Measurements from ENCODE around the gene ESR2.
"Not testable (repeated sequence)": the region's sequence is repeated elsewhere in the genome, so short reads cannot be mapped to it uniquely, and the experiment has no call there.

The ESR2 gene

DNA sequence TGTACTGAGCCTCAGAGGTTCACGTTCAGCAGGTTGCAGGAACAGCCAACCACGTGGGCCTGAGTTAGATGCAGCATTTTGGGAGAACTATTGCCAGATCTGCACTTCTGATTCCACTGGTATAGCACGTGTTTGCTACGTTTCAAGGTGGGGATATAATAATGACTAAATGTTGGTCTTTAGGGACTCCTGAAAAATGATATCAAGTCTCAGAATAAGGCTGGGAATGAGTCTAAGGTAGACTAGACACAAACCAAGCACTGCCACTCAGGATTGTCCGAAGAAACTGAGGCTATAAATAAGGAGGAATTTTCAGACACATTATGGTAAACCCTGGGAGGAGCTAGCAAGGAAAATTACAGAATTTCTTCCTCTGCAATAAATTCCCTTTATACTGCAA, 98.1 kb downstream of the ESR2 start:
- no peak for DNase-seq

DNA sequence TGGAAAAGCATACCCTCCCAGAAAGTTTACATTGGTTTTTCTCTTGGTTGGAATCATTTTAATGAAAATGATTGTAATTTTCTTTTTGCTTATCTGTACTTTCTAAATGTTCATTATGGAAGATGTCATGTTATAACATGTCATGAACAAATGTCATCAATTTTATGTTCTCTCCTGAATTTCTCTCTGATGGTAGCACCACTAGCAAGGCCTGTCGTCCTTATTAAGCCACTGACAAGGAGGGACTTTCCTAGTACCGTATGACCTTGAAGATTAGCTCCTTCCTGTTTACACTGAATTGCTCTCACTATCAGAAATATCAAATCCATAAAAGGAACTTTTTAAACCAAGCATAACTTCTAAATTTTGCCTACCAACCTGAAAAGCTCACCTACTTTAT, 99.0 kb downstream of the ESR2 start:
- DNase-seq: no peak

DNA sequence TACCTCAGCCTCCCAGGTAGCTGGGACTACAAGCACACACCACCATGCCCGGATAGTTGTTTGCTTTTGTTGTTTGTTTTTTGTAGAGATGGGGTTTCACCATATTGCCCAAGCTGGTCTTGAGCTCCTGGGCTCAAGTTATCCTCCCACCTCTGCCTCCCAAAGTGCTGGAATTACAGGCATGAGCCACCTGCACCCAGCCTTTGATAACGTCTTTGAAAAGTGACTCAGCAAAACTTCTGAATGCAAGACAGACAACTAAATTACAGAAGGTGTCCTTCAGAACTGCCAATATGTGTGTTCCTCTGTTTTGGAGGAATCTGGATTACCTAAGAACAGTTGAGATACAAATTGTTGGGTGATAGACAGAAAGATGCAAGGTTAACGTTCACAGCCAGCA, 99.8 kb downstream of the ESR2 start:
- DNase-seq: no peak

DNA sequence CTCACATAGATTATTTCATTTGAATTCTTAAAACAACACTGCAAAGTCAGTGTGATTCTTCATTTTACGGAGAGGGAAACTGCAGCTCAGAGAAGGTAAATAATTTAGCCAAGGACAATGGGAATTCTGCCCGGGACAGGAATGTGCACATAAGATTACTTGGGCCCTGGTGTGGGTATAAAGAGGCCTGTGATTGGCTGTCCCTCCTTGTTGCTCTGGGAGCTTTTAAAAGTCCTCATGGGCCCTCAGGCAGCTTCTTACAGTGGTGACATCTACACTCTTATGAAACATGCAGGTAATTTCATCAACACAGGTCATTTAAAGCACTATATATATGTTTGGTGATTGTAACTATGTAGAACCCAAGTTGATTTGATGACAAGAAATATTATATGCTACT, 100.3 kb downstream of the ESR2 start:
- no peak for DNase-seq

DNA sequence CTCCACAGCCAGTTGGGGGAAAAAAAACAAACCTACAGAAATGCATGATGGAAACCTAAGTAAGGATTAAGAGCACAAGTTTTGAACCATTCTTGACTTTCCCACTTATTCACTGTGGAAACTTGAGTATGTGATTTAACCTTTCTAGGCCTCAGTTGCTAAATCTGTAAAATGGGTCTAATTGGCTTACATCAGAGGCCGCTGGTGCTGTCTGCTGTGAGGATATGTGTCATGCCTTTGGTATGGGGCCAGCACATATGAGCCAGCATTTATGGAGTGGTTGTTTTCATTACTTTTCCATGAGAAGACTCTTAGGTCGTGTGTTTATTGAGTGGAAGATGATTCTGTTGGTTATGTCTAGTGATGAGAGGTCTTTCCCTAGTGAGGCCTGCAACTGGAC, 102.4 kb downstream of the ESR2 start:
- no peak for DNase-seq

DNA sequence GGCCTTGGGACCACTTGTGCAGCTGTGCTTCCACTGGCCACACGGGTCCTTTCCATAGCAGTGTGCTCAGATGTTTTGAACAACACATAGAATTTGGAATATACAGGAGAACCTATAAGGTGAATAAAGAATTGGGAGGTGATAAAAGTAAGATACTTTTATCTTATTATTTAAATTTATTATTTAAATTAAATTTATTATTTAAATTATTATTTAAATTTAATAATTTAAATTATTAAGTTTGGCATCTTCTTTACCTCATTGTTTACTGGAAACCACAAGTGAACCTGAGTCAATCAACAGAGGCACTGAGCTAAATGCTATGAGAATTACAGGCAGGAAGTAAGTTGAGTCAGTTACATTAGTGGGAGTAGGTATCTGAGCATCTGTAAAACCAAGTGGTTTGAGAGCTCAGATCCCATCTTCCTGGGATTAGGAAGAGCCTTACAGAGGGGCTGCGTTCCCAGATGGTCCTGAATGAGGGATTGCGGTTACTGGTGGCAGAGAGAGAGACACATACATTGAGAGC, 103.1 kb downstream of the ESR2 start:
- no peak for DNase-seq

DNA sequence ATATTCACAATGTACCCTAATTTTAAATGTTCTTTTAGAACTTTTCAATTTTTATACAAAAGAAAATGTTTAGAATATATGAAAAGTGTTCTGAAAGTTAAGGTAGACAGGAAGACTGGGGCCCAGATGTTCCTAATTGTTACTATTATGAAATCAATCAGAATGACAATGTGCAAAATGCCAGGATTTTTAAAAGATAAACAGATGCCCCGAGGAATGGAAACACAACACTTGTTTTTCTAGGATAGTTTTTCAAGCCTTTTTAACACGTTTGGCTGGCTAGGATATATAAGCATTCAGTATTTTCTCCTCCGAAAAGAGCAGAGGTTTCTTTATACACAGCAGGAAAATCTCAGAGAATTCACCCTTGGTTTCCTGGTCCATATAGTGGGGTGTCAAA, 106.8 kb downstream of the ESR2 start:
- DNase-seq: no peak

DNA sequence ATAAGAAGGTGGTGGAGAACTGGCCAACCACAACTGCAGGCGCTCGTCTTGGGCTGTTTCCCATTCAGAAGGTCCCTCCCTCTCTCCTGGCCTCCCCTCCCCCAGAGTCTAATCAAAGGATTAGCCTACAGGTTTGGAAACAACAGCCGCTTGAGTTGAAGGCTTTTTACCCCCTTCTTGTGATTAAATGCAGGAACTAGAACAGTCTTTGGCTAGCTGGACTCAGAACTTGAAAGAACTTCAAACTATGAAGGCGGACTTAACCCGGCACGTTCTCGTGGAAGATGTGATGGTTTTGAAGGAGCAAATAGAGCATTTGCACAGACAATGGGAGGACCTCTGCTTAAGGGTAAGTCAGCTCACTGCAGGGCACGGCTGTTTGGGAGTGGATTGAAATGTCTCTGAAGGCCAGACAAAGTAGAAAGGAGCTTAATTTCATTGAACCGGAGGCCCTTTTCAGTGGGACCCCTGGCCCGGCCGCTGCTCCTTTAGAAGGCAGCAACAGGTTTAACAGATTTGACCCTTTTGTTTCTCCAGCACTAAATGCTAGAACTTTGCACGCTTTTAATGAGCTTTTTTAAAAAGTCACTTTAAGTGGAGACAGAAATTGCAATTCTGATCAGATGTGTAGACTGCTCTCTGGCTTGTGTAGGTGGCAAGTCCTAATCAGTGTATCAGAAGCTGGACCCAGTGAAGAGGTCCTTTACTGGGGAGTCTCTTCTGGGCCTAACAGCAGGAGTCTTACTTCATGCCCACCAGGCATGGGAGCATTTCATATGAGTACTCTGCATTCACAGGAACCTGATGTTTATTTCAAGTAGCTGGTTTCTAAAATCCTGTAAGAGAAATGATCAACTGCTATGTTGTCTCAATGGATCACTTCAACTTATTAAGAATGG, 107.7 kb downstream of the ESR2 start:
- no peak for DNase-seq

DNA sequence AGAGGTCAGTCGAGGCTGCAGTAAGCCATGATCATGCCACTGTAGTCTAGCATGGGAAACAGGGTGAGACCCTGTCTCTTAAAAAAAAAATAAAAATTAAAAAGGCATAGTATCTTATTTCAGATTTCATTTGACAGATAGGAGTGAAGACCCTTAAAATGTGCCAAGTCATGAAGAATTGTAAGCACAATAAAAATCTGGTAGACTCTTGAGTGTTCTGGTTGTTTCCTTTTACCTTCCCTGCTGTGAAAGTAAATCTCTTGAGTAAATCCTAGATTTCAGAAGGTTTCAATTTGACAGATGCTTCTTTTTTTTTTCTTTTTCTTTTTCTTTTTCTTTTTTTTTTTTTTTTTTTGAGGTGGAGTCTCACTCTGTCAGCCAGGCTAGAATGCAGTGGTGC, 109.0 kb downstream of the ESR2 start:
- DNase-seq: no peak

DNA sequence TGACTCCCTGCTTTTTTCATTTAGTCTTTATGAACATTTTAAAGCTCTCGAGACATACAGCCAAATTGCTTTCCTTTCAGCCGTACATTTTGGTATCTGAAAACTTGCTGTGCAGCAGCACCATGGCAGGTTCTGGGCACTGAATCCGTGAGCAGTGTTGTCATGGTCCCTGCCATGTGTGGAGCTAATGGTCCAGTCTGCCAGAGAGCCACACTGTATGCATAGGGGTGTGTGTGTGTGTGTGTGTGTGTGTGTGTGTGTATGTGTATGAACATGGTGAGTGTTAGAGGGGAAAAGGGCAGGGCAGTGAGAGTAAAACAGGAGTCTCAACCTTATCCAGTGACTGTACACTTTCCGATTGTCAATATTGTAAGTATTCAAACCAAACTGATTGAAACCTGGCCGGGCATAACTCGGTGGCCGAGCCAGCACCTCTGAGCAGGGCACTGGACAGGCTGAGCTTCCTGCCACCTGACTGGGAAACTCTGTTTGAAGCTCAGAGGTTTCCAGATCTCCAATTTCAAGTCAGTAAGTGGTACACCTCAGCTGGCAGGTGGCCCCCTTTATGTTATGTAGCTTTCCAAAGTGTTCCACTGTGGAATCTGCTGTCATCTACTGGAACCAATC, 110.0 kb downstream of the ESR2 start:
- no peak for DNase-seq

DNA sequence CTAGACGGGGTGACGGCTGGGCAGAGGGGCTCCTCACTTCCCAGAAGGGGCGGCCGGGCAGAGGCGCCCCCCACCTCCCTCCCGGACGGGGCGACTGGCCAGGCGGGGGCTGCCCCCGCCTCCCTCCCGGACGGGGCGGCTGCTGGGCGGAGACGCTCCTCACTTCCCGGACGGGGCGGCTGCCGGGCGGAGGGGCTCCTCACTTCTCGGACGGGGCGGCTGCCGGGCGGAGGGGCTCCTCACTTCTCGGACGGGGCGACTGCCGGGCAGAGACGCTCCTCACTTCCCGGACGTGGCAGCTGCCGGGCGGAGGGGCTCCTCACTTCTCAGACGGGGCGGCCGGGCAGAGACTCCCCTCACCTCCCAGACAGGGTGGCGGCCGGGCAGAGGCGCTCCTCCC, 111.3 kb downstream of the ESR2 start:
- DNase-seq: not testable (repeated sequence)

DNA sequence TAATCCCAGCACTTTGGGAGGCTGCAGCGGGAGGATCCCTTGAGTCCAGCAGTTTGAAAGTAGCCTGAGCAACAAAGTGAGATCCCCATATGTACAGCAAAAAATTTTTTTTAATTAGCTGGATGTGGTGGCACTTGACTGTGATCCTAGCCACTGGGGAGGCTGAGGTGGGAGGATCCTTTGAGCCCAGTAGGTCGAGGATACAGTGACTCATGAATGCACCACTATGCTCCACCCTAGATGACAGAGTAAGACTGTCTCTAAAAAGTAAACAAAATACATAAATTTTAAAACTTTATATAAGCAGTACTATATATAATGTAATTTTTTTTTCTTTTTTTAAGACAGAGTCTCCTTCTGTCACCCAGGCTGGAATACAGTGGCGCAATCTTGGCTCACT, 115.4 kb downstream of the ESR2 start:
- no peak for DNase-seq

DNA sequence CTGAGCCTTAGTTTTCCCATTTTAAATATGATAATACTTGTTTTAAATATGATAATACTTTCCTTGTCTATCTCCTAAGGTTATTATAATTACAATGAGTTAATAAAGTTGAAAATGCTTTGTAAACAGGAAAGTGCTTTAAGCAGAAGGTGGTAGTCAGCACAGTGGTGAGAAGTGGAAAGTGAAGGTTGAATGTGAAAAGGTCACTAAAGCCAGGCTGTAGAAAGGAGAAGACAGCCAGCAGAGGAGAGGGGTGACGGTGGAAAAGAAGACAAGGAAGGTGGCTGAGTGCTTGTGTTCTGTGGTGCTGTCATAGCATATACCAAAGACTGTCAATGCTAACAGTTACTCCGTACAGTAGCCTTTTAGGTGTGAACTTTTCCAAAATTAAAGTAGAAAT, 117.8 kb downstream of the ESR2 start:
- DNase-seq: no peak

DNA sequence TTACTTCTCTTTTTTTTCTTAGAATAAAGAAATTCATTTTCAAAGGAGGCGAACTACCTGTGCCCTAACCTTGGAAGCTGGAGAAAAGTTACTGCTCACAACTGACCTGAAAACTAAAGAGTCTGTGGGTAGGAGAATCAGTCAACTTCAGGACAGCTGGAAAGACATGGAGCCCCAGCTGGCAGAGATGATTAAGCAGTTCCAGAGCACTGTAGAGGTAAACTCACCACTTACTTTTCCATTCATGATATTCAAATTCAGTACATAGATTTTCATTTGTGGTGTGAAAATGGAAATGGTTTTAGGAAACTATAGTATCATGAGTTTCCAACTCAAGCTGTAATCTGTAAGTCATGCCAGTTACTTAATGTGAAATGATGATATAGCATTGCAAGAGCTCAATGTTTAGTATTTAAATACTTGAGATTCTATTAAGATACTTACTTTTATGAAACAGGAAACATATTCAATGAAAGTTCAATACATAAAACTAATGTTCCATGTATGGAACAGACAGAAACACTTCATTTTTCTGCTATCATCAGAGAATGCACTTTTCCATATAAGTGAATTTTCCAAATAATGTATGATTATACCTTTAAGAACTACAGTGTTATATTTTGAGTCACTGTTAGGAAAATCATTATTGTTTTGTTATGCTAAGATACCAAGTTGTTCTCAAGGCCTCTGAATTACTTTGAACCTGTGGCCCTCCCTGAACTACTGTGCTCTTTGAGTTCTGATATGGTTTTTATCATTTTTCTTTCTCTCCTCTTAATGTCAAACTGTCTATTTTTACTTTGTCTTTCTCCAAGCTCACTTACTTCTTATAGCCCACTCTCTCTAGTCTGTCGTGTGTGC, 119.0 kb downstream of the ESR2 start:
- DNase-seq: no peak

DNA sequence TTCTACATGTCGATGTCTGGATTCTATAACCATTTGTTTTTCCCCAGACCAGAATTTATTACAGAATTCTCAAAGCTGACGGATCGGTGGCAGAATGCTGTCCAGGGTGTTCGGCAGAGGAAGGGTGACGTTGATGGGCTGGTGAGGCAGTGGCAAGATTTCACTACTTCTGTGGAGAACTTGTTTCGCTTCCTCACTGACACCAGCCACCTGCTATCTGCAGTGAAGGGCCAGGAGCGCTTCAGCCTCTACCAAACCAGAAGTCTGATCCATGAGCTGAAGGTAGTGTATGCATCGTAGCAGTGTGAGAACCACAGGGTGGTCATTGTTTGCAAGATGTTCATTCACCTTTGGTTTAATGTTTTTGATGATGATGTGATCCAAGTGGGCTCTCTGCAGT, 124.0 kb downstream of the ESR2 start:
- DNase-seq: no peak

DNA sequence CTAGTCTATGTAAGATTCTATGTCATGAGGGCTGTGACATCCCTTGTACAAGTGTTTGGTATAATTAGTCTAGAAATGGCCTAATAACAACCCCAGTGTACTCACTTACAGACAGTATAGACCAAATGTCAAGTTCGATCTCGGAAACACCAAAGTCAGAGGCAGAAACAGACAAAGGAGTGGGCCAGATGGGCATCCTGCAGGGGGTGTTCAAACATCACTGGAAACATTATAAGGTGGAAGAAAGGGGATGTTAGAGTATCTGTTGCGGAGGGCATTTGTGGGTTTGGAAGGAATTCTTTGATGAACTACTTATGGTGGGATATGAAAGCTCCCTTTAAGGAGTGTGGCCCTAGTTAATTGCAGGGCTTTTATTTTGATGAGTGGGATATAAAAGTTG, 134.6 kb downstream of the ESR2 start:
- no peak for DNase-seq

DNA sequence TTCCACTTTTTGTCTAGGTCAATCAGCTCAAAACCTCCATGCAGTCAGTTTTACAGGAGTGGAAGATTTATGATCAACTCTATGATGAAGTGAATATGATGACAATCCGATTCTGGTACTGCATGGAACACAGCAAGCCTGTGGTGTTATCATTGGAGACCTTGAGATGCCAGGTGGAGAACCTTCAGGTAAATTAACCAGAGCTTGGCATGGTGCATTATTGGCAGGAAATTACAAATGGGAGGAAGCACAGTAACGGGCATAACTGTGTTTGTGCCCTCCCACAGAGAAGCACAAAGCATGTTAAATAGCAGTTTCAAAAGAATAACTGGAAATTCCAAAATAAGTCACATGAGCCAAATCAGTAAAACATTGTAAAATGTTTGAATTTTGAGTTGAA, 135.6 kb downstream of the ESR2 start:
- no peak for DNase-seq

DNA sequence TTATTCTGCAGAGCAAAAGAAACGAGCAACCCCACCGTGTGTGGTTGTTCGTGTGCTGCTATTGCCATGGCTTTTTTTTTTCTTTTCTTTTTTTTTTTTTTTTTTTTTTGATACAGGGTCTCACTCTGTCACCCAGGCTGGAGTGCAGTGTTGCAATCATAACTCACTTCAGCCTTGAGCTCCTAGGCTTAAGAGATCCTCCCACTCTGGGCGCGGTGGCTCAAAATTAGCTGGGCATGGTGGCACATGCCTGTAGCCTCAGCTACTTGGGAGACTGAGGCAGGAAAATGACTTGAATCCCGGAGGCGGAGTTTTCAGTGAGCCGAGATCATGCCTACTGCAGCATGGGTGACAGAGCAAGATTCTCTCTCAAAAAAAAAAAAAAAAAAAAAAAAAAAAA, 144.2 kb downstream of the ESR2 start:
- DNase-seq: no peak

DNA sequence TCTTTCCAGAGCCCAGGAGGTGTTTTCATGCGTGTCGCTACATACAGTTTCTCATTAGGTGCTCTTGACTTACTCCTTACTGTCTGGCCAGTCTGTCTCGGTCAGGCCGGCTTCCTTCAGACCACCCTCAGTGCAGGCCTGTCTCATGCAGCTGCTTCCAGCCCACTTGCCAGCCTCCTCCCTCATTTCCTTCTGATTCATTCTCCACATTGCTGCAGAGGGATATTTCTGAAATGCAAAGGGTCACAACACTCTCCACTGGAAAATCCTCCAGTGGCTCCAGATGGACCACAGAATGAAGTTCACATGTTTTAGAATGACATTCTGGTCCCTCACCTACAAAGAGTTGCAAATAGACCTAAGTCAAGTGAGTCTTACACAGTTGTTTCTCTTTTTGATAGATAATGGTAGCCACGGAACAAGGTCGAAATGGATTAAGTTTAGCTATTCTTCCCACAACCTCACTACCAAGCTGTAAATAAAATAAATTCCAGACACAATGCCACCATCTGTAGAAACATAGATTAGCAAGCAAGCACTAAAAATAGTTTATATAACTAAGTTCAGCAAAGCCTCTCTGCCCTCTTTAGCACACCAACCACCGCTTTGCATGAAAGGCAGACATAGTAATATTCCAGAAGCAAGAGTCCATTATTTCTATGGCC, 146.9 kb downstream of the ESR2 start:
- no peak for DNase-seq

DNA sequence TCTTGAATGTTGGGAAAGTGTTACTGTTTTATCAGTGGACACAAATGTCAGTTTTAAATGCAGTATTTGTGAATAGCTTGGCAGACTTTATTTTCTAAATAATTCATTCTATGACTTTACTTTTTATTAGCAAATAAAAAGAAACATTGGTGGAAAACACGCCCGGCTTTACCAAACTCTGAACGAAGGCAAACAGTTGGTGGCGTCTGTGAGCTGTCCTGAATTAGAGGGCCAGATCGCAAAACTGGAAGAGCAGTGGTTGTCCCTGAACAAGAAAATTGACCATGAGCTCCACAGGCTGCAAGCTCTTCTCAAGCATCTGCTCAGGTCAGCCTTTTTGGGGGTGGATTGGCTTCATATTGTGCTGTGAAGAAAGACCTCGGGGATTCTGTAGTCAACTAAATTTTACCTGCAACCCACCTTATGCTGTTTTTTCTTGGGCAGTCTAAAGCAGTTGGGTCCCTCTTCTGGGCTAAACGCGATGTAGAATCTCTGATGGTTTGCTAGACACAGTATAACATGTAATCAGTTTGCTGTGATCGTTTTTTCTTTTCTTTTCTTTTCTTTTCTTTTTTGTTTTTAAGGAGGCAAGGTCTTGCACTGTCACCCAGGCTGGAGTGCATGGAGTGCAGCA, 156.4 kb downstream of the ESR2 start:
- no peak for DNase-seq

DNA sequence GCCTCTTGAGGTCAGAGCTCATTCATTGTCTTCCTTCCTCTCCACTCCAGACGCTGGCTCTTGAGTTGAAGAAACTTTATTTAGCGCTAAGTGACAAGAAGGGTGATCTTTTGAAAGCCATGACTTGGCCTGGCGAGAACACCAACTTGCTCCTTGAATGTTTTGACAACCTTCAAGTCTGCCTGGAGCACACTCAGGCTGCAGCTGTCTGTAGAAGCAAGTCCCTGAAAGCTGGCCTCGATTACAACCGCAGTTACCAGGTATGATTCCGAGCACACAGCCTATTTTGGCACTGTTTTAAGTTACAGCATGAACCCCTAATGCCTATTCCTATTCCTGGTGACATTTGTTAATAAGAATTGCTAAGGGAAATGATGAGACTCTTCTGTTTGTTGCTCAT, 167.6 kb downstream of the ESR2 start:
- no peak for DNase-seq

DNA sequence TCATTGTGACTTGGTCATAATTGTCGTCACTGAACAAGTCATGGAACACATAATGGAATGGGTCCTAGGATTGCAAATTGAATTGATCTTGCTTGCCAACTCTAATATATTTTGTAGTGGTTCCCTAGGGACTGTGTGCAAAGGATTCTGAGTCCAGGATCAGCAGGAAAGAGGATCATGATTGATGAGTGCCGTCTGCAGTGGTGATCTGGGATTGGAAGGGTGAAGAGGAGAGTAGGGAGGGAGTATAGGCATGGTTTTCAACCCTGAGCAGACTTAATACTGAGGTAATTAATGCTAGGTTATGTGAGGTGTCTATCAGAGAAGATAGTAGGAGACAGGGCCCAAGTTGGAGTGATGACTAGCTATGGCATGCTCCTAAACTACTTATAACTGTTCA, 168.9 kb downstream of the ESR2 start:
- no peak for DNase-seq
